H1 (cell line): Measurements from ENCODE around the gene CHAT. TPM values are rescaled to one million over a fixed set of nuclear protein-coding genes. Genes with fewer than 3 reads are reported as not detected.

ENCODE experiments used
- CTCF ChIA-PET: fragments of 300-600 bp; sonication (Branson Sonifier 250); formaldehyde crosslinking; loops from one replicate; lab custom pipeline; 2021; ENCODE audit not compliant: partially characterized antibody; lab: Charles Lee
- POLR2A ChIA-PET: fragments of 300-600 bp; sonication (Branson Sonifier 250); formaldehyde crosslinking; loops from one replicate; lab custom pipeline; 2021; ENCODE audit warnings: inconsistent platforms; ENCODE audit not compliant: partially characterized antibody; lab: Charles Lee
- DNase-seq, 2 experiments: peaks; one replicate each; pipeline versions ENCODE4 v3.0.0 to v3.0.0-alpha.2; 2010 to 2022; ENCODE audit warnings: low spot score in 2 of 2, low read depth in 1 of 2, mixed read lengths in 1 of 2
- FAIRE-seq: peaks from 2 replicates; lab custom pipeline; 2011; peaks lifted over from hg19 to GRCh38; lab: Jason Lieb, UNC
- H2AFZ ChIP-seq: 2 replicates; pipeline ENCODE4 v1.8.1; 2012; ENCODE audit warnings: low read length, inconsistent platforms
- H2AK5ac ChIP-seq: 2 replicates; pipeline ENCODE4 v1.6.1; 2013; ENCODE audit warnings: low read depth, low read length
- H2BK120ac ChIP-seq: replicated peaks from 2 replicates; pipeline ENCODE3; 2013; ENCODE audit warnings: low read depth, low read length, inconsistent platforms
- H2BK12ac ChIP-seq: 2 replicates; pipeline ENCODE4 v1.6.1; 2013; ENCODE audit warnings: low read depth, low read length
- H2BK15ac ChIP-seq: 2 replicates; pipeline ENCODE4 v1.6.1; 2013; ENCODE audit warnings: low read length
- H2BK20ac ChIP-seq: 2 replicates; pipeline ENCODE4 v1.6.1; 2013; ENCODE audit warnings: low read length
- H2BK5ac ChIP-seq: 2 replicates; pipeline ENCODE4 v1.6.1; 2013; ENCODE audit warnings: low read depth, low read length
- H3K14ac ChIP-seq: 2 replicates; pipeline ENCODE4 v1.6.1; 2013; ENCODE audit warnings: inconsistent platforms; ENCODE audit not compliant: insufficient read length
- H3K18ac ChIP-seq: 2 replicates; pipeline ENCODE4 v1.6.1; 2013; ENCODE audit warnings: low read length; ENCODE audit errors: extremely low read depth
- H3K23ac ChIP-seq: 2 replicates; pipeline ENCODE4 v1.6.1; 2013; ENCODE audit warnings: inconsistent platforms; ENCODE audit not compliant: insufficient read length
- H3K23me2 ChIP-seq: 2 replicates; pipeline ENCODE4 v1.6.1; 2013; ENCODE audit warnings: low read depth, low read length
- H3K27ac ChIP-seq: 2 replicates; pipeline ENCODE4 v1.6.1; 2011; ENCODE audit warnings: low read depth, low read length, inconsistent platforms
- H3K27me3 ChIP-seq, 4 experiments: replicated peaks in 1 of 4; 1 replicate in 1 of 4; 2 replicates in 3 of 4; pipeline versions ENCODE4 v1.6.1 to v1.8.1; 2011 to 2013; ENCODE audit warnings: low read length in 3 of 4, mild to moderate bottlenecking in 3 of 4, inconsistent platforms in 2 of 4, mixed read lengths in 2 of 4, moderate library complexity in 1 of 4; ENCODE audit not compliant: control insufficient read depth in 3 of 4, insufficient read depth in 3 of 4; ENCODE audit errors: extremely low read depth in 1 of 4
- H3K36me3 ChIP-seq, 4 experiments: 2 replicates each; pipeline versions ENCODE4 v1.6.1 to v1.8.1; 2011 to 2013; ENCODE audit warnings: mild to moderate bottlenecking in 4 of 4, low read length in 3 of 4, moderate library complexity in 2 of 4, control low read depth in 1 of 4, inconsistent platforms in 1 of 4; ENCODE audit not compliant: insufficient read depth in 4 of 4, control insufficient read depth in 2 of 4
- H3K4ac ChIP-seq: replicated peaks from 2 replicates; pipeline ENCODE3; 2013; ENCODE audit warnings: low read length, low read depth, mixed read lengths, inconsistent platforms; ENCODE audit not compliant: insufficient read length
- H3K4me1 ChIP-seq, 4 experiments: replicated peaks in 1 of 4; 1 replicate in 1 of 4; 2 replicates in 3 of 4; pipeline versions ENCODE4 v1.6.1 to v1.8.1; 2011 to 2013; ENCODE audit warnings: low read length in 3 of 4, inconsistent platforms in 2 of 4, mixed read lengths in 1 of 4; ENCODE audit not compliant: insufficient read depth in 4 of 4, control insufficient read depth in 3 of 4
- H3K4me2 ChIP-seq, 2 experiments: 2 replicates each; pipeline versions ENCODE4 v1.6.1 to v1.8.1; 2011 to 2013; ENCODE audit warnings: low read depth in 2 of 2, low read length in 2 of 2, control low read depth in 1 of 2, inconsistent platforms in 1 of 2, mild to moderate bottlenecking in 1 of 2; ENCODE audit not compliant: insufficient read depth in 1 of 2
- H3K4me3 ChIP-seq, 4 experiments: fragments of 200-600, 300-600 bp in 1 of 4; sonication (generic), shearing (Covaris generic), sonication (Bioruptor Twin) in 1 of 4; 2 replicates each; pipeline versions ENCODE4 v1.5.1 to v1.8.1; 2011 to 2016; ENCODE audit warnings: low read length in 4 of 4, low read depth in 3 of 4, control low read depth in 2 of 4, inconsistent platforms in 2 of 4, mild to moderate bottlenecking in 2 of 4, mixed read lengths in 1 of 4, moderate library complexity in 1 of 4; ENCODE audit not compliant: insufficient read depth in 2 of 4; ENCODE audit errors: extremely low read depth in 1 of 4
- H3K56ac ChIP-seq: replicated peaks from 2 replicates; pipeline ENCODE3; 2013; ENCODE audit warnings: low read depth, mild to moderate bottlenecking, mixed read lengths, low read length, inconsistent platforms; ENCODE audit not compliant: insufficient read length
- H3K79me1 ChIP-seq: 2 replicates; pipeline ENCODE4 v1.6.1; 2013; ENCODE audit warnings: low read depth, low read length, control low read depth
- H3K79me2 ChIP-seq, 2 experiments: 2 replicates each; pipeline versions ENCODE4 v1.6.1 to v1.8.1; 2012 to 2013; ENCODE audit warnings: low read length in 2 of 2, mild to moderate bottlenecking in 2 of 2, inconsistent platforms in 1 of 2; ENCODE audit not compliant: insufficient read depth in 2 of 2, control insufficient read depth in 1 of 2
- H3K9ac ChIP-seq, 4 experiments: replicated peaks in 1 of 4; 1 replicate in 1 of 4; 2 replicates in 3 of 4; pipeline versions ENCODE4 v1.6.1 to v1.8.1; 2011 to 2013; ENCODE audit warnings: low read depth in 3 of 4, low read length in 3 of 4, control low read depth in 2 of 4, mild to moderate bottlenecking in 2 of 4, moderate library complexity in 2 of 4, inconsistent platforms in 1 of 4; ENCODE audit errors: extremely low read depth in 1 of 4
- H3K9me3 ChIP-seq, 2 experiments: 2 replicates each; pipeline versions ENCODE4 v1.6.1 to v1.8.1; 2012 to 2013; ENCODE audit warnings: mild to moderate bottlenecking in 2 of 2, moderate library complexity in 2 of 2, control low read depth in 1 of 2, inconsistent platforms in 1 of 2, low read depth in 1 of 2, low read length in 1 of 2, mixed read lengths in 1 of 2; ENCODE audit not compliant: insufficient read depth in 2 of 2
- H4K20me1 ChIP-seq, 2 experiments: replicated peaks in 1 of 2; 2 replicates each; pipeline versions ENCODE3 to v1.8.1; 2011 to 2013; ENCODE audit warnings: inconsistent platforms in 2 of 2, low read length in 2 of 2, mild to moderate bottlenecking in 1 of 2; ENCODE audit not compliant: insufficient read depth in 2 of 2, control insufficient read depth in 1 of 2
- H4K5ac ChIP-seq: 2 replicates; pipeline ENCODE4 v1.6.1; 2013; ENCODE audit warnings: low read length, low read depth, mixed read lengths, inconsistent platforms; ENCODE audit not compliant: insufficient read length
- H4K8ac ChIP-seq: 2 replicates; pipeline ENCODE4 v1.8.0; 2013; ENCODE audit warnings: mild to moderate bottlenecking, moderate library complexity, low read length, inconsistent platforms; ENCODE audit not compliant: insufficient read depth; ENCODE audit errors: extremely low read depth
- H4K91ac ChIP-seq: replicated peaks from 2 replicates; pipeline ENCODE3; 2013; ENCODE audit warnings: low read length, mixed read lengths, inconsistent platforms; ENCODE audit not compliant: insufficient read length
- ASH2L ChIP-seq: fragments of 200-600, 300-600 bp; sonication (generic); IDR thresholded peaks from one replicate; pipeline ENCODE4 v1.7.1; 2017; ENCODE audit warnings: low read length
- CBX8 ChIP-seq: fragments of 300-800, 300-1000 bp; sonication (generic); IDR thresholded peaks from 2 replicates; pipeline ENCODE4 v1.7.1; 2016; ENCODE audit warnings: low read depth, low read length, borderline replicate concordance
- EP300 ChIP-seq, 2 experiments: IDR thresholded peaks; 1 replicate in 1 of 2; 2 replicates in 1 of 2; pipeline ENCODE4 v1.6.1; 2011 to 2012; ENCODE audit warnings: low read depth in 2 of 2, low read length in 2 of 2, mild to moderate bottlenecking in 2 of 2, borderline replicate concordance in 1 of 2, inconsistent platforms in 1 of 2, moderate library complexity in 1 of 2
- EZH2 ChIP-seq: fragments of 200-600 bp; sonication (generic); IDR thresholded peaks from 2 replicates; pipeline ENCODE4 v1.7.1; 2012; ENCODE audit warnings: low read depth, mild to moderate bottlenecking, moderate library complexity, low read length, inconsistent platforms; ENCODE audit not compliant: severe bottlenecking
- MAX ChIP-seq: IDR thresholded peaks from 2 replicates; pipeline ENCODE4 v1.6.1; 2012; ENCODE audit warnings: inconsistent platforms
- SIN3A ChIP-seq, 2 experiments: IDR thresholded peaks in 1 of 2; conservative IDR thresholded peaks in 1 of 2; 2 replicates each; pipeline ENCODE4 v1.6.1; 2011 to 2012; ENCODE audit warnings: low read length in 2 of 2, improper control_type of control experiment in 1 of 2, low read depth in 1 of 2, mild to moderate bottlenecking in 1 of 2
- SP1 ChIP-seq: IDR thresholded peaks from 2 replicates; pipeline ENCODE4 v1.6.1; 2011; ENCODE audit warnings: low read depth, low read length
- SUZ12 ChIP-seq: fragments of 200-600 bp; sonication (generic); IDR thresholded peaks from 2 replicates; pipeline ENCODE4 v1.6.1; 2012; ENCODE audit warnings: mild to moderate bottlenecking, inconsistent platforms, low read length, moderate library complexity, mixed read lengths
- WGBS, 2 experiments: shearing (Covaris generic) in 1 of 2; methylation state at CpG; one replicate each; pipeline versions ENCODE4 v1.1.6 to v1.1.7; 2013 to 2015; ENCODE audit warnings: low lambda C conversion rate in 2 of 2, mixed read lengths in 2 of 2, inconsistent platforms in 1 of 2, low coverage in 1 of 2, missing lambda C conversion rate in 1 of 2; ENCODE audit not compliant: insufficient replicate concordance in 2 of 2, insufficient coverage in 1 of 2, insufficient read length in 1 of 2; ENCODE audit errors: extremely low coverage in 1 of 2, missing lambda C conversion rate in 1 of 2; 5-methylcytosine and 5-hydroxymethylcytosine counted together
- polyA plus RNA-seq, 7 experiments: library from polyadenylated mRNA; depleted of rRNA in 3 of 7; stranded (reverse) in 5 of 7; unstranded in 2 of 7; fragments of >200 nt in 5 of 7; fragments of 200-250 nt in 2 of 7; gene quantifications; 1 replicate in 5 of 7; 2 replicates in 1 of 7; 4 replicates in 1 of 7; pipeline versions ENCODE4 v1.2.1 to v1.2.3, GENCODE V29; 2011 to 2013; ENCODE audit warnings: missing spikeins in 2 of 7, mixed read lengths in 2 of 7
- total RNA-seq: library from RNA; stranded (reverse); fragmentation: NEBNext Ultra II Directional; extraction: Animal tissue kit (Norgen Biotek cat#: 25700); gene quantifications from 2 replicates; pipeline ENCODE4 v1.2.1, GENCODE V29; 2021
- TF ChIP-seq, protein P1 (sequence below): IDR thresholded peaks from 2 replicates; pipeline ENCODE4 v1.6.1; 2012; ENCODE audit warnings: inconsistent platforms

CHAT gene
- total and polyA plus RNA-seq, 2 of the 8 experiments (the other 6 are each of a cell fraction or from before 2014, with no cell fraction given): not detected

DNA sequence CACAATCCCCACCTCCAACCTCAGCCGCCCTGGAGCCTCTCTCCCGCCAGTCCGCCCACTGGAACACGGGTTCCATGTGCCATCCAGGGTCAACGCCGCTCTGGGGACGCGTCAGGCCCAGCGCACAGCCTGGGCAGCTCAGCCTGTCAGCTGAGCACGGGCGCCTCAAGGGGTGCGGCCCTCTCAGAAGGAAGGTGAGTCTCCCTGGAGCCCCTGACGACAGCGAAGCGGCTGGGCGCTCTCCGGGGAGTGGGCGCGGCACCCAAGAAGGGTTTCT is 4.9 kb upstream of the CHAT start:
- no peak overlapping the region for H3K9ac ChIP-seq
- H3K27me3 ChIP-seq: peaks cover 71 to 86% (median 83%) of the 10 kb centered on the region in 4 experiments
- no peaks in the 10 kb centered on the region for H3K79me1 ChIP-seq
- no peak overlapping the region for H3K4ac ChIP-seq
- no peak overlapping the region for H4K8ac ChIP-seq
- H2BK5ac ChIP-seq: no peak overlapping the region
- DNase-seq (no peak), FAIRE-seq (no peak)
- no peaks in the 10 kb centered on the region for H3K79me2 ChIP-seq
- peaks cover 13 to 43% of the 10 kb centered on the region in 2 experiments for H4K20me1 ChIP-seq
- H3K4me2 ChIP-seq: peak overlapping the region; percentile 71 to 92
- H2BK120ac ChIP-seq: no peak overlapping the region
- H3K18ac ChIP-seq: peak overlapping the region; percentile 43; the same call in 1 of the 2 replicates
- no peak overlapping the region for H3K23ac ChIP-seq
- TF ChIP-seq EZH2: peak; percentile 92
- TF ChIP-seq SP1: no peak
- peak; percentile 65 for TF ChIP-seq MAX
- TF ChIP-seq SUZ12: peak; percentile 82
- TF ChIP-seq CBX8: no peak
- TF ChIP-seq ASH2L: no peak
- TF ChIP-seq EP300 (IDR thresholded peaks at IDR 0.05; ENCODE audit: borderline replicate concordance in 1 of 2, low read depth in 2 of 2, low read length in 2 of 2): no peak
- TF ChIP-seq SIN3A (conservative IDR thresholded peaks at IDR 0.05 in 1 of 2, IDR thresholded peaks at IDR 0.05 in 1 of 2; ENCODE audit: low read depth in 1 of 2, low read length in 2 of 2): peak in 1 of 2 experiments; percentile 50; a peak in 1 of 4 replicates
- TF ChIP-seq, protein P1, sequence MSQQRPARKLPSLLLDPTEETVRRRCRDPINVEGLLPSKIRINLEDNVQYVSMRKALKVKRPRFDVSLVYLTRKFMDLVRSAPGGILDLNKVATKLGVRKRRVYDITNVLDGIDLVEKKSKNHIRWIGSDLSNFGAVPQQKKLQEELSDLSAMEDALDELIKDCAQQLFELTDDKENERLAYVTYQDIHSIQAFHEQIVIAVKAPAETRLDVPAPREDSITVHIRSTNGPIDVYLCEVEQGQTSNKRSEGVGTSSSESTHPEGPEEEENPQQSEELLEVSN: peak; percentile 61
- WGBS, 2 experiments: 4% methylated on average over 19 of the region's 19 CpGs; no CpG with 5 or more reads in 1 of the 2 experiments
- peak overlapping the region; percentile 44 to 72 (median 52) for H3K4me3 ChIP-seq
- H4K91ac ChIP-seq: no peak overlapping the region
- no peak overlapping the region for H4K5ac ChIP-seq
- no peak overlapping the region for H2AFZ ChIP-seq
- no peak overlapping the region for H3K14ac ChIP-seq
- H3K4me1 ChIP-seq: peaks cover 0 to 41% (median 27%) of the 10 kb centered on the region in 4 experiments; a peak in 6 of 7 replicates
- H3K23me2 ChIP-seq: peaks cover 16% of the 10 kb centered on the region; the same call in 1 of the 2 replicates
- H2BK20ac ChIP-seq: no peak overlapping the region
- POLR2A ChIA-PET: no interaction called here
- CTCF ChIA-PET: interaction anchor here (1.0 to 2.3 kb wide), 4 partner anchors 9 to 80 kb away, joined by 4 to 9 read pairs (median 4); no protein-coding TSS in a partner anchor
- H3K9me3 ChIP-seq: no peaks in the 10 kb centered on the region; a peak in 1 of 4 replicates
- no peak overlapping the region for H3K27ac ChIP-seq
- H3K36me3 ChIP-seq: peaks cover 0 to 6% (median 0%) of the 10 kb centered on the region in 4 experiments; a peak in 1 of 8 replicates
- no peak overlapping the region for H2BK12ac ChIP-seq
- no peak overlapping the region for H2BK15ac ChIP-seq
- H3K56ac ChIP-seq: no peak overlapping the region
- H2AK5ac ChIP-seq: no peak overlapping the region
